ENCODE measurements around the gene GNAL.

GNAL gene

GRCh38 chr18:11923450-11923849 lies 234.4 kb downstream of the GNAL start:
- no peak for FAIRE-seq

- no peak for FAIRE-seq
Measured at GRCh38 chr18:11925800-11926481, 236.9 kb downstream of the GNAL start.

GRCh38 chr18:11927497-11927896 lies 238.4 kb downstream of the GNAL start:
- no peak for FAIRE-seq

GRCh38 chr18:11932393-11932792 lies 243.3 kb downstream of the GNAL start:
- no peak for FAIRE-seq
